OCI-LY3 (cell line): ENCODE results near the gene FOXO4.

ENCODE experiments used
- CTCF ChIP-seq: fragments of 200-600, 300-600 bp; sonication (generic); IDR thresholded peaks from 2 replicates; pipeline ENCODE4 v1.5.1; 2014; ENCODE audit warnings: antibody characterized with exemption, low read length, low read depth
- EZH2phosphoT487 ChIP-seq: fragments of 200-600 bp; shearing (Covaris generic); IDR thresholded peaks from 2 replicates; pipeline ENCODE4 v1.6.1; 2018; ENCODE audit warnings: antibody characterized with exemption, mixed run types, low read depth

GRCh38 chrX:71095033-71095432 lies 618 bp upstream of the FOXO4 start:
- TF ChIP-seq CTCF (no peak), EZH2phosphoT487 (no peak)
